Measurements from ENCODE around the gene ARID2.

- TF ChIP-seq CTCF (IDR thresholded peaks at IDR 0.05) (no peak), POLR2AphosphoS5 (IDR thresholded peaks at IDR 0.05) (peak in 1 of 3 donors; percentile 34), POLR2A (IDR thresholded peaks at IDR 0.05) (no peak)
Observed at GRCh38 chr12:45730348-45731189, 1.1 kb downstream of the ARID2 start.

All from breast epithelium (tissue), 3 donors.